SIG-M5 treated with dmso at 0.1 percent for 504 hours (cell line): ENCODE data around the gene RDX.
A peak's percentile ranks its signal among the peaks of the same experiment; 100 is the strongest.
"Not testable (repeated sequence)": the region's sequence is repeated elsewhere in the genome, so short reads cannot be mapped to it uniquely, and the experiment has no call there.

Source experiments
- DNase-seq: peaks from one replicate; lab custom pipeline; 2025; ENCODE audit not compliant: unreplicated experiment; lab: John Stamatoyannopoulos, UW

RDX gene

GRCh38 chr11:110200836-110201235 lies 95.6 kb downstream of the RDX start:
- no peak for DNase-seq

- no peak for DNase-seq
Measured at GRCh38 chr11:110200241-110200640, 96.2 kb downstream of the RDX start.

DNA sequence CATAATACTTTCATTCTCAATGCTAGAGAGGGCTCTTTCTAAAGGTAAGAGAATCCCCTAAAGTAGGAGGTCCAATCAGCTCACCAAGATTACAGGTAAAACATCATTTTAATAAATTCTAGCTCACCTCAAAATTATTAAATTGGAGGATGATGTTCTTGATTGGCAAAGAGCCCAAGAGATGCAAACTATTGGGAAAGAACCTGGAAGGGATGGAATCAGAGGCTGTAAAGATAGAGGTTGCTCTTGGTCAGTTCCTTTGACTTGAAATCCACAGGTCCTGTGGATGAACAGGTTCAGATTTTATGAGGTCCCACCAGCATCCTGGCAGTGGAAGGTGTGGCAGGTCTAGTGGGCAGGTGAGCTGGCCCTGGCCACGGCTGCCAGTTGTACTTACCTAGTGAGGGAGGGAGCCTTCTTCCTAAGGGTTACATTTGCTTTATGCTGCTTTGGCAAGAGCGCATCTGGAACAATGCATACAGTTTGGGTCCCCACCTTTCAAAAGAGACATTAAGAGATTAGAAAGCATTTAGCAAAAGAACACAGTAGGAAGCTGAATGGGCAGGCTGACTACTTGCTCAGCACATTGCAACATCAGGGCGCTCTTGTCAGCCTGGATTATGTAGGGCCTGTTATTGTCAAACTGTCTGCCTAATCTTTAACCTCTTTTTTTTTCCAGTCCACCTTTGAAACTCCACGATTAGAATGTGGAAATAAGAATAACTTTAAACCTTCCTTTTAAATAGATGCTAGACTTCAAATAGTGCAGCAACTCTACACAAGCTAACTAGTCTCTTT lies 97.0 kb downstream of the RDX start:
- DNase-seq, result no peak

GRCh38 chr11:110198031-110198729 lies 98.2 kb downstream of the RDX start:
- no peak for DNase-seq

- no peak for DNase-seq
Measured at GRCh38 chr11:110196884-110197420, 99.5 kb downstream of the RDX start.

DNA sequence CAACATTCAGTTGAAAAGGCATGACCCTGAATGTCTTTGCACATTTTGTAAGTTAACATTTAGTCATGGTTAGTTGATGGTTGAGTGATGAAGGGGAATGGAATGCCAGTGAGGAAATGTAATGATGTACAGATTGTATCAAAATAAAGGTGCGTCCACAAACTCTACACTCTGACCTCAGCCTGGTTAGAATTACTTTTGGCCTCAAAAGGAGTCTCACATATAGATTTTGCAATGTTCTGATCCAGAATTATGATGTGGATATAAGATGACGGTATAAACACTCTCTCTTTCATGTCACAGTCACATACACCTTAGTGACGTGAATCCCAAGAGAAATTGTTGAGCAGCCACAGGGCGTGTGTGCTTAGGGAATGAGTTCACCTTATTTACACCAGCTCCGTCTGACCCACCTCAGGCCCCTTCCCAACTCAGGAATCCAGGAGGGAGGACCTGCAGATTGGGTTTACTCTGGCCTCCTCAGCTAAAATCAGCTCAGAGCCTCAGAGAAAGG lies 100.1 kb downstream of the RDX start:
- DNase-seq, result peak; percentile 13

- not testable (repeated sequence) for DNase-seq
Measured at GRCh38 chr11:110194211-110194766, 102.1 kb downstream of the RDX start.

DNA sequence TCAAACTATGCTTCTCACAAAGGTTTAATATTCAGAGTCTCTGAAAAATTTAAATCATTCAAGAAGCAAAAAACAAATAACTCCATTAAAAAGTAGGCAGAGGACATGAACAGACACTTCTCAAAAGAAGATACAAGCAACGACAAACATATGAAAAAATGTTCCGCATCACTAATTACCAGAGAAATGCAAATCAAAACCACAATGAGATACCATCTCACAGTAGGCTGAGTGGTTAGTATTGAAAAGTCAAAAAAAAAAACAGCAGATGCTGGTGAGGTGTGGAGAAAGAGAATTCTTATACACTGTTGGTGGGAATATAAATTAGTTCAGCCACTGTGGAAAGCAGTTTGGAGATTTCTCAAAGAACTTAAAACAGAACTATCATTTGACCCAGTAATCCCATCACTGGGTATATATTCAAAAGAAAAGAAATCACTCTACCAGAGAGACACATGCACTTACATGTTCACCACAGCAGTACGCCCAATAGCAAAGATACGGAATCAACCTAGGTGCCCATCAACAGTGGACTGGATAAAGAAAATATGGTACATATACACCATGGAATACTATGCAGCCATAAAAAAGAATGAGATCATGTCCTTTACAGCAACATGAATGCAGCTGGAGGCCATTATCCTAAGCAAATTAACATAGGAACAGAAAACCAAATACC lies 103.7 kb downstream of the RDX start:
- DNase-seq, result not testable (repeated sequence)

DNA sequence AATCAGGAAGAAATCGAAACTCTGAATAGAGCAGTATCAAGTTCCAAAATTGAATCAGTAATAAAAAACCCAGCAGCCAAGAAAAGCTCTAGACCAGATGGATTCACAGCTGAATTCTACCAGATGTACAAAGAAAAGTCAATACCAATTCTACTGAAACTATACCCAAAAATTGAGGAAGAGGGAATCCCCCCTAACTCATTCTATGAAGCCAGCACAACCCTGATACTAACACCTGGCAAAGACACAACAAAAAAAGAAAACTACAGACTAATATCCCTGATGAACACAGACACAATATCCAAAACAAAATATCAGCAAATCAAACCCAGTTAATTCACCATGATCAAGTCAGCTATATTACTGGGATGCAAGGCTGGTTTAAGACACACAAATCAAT lies 105.5 kb downstream of the RDX start:
- DNase-seq, result no peak

DNA sequence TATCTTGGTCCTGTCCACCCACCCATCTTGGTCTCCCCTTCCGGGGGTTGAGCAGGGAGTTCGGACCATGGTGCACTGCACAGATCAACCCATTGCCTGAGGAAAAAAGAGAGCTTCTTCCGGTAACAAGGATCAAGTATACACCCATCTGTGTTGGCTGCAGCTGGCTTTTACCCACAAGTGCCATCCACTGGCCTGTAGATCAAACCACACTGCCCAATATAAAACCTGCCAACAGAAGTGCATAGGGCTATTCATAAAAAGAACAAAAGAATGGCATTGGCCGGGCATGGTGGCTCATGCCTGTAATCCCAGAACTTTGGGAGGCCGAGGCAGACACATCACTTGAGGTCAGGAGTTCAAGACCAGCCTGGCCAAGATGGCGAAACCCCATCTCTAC lies 108.7 kb downstream of the RDX start:
- DNase-seq, result no peak

GRCh38 chr11:110186867-110187266 lies 109.5 kb downstream of the RDX start:
- no peak for DNase-seq

DNA sequence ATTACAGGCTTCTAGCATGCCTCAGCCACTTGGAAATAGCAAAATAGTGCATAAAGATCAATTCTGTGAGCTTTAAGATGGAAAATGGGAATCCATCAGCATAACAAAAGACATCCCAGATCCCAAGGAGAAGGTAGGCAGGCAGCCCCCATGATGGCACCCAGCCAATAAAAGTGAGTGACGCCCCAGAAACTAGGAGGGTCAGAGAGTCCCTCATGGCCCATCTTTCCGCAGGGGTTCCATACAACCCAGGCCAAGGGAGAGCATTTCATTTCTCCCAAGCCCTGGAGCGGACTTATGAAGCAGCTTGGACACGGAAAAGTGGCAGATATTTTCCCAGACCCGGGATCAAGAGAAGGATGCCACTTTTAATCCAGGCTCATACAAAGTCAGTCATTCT lies 110.0 kb downstream of the RDX start:
- DNase-seq, result no peak

DNA sequence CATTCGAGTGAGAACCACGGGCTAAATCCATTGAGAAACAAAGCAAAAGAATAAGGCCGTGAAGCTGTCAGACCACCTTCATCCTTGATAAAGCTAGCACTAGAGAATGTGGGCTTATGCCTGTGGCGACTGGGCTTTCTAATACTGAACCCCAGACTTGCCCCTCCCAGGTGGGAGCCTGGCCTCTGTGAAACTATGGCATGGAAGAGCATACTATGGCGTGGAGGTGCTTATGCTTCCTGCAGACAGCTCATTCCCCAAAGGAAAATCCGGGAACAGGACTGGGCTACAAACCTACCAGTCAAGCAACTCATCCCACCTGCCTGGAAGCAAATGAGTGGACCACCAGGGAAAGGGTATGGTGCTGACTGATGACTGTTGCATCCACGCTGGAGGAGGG lies 110.8 kb downstream of the RDX start:
- no peak for DNase-seq

DNA sequence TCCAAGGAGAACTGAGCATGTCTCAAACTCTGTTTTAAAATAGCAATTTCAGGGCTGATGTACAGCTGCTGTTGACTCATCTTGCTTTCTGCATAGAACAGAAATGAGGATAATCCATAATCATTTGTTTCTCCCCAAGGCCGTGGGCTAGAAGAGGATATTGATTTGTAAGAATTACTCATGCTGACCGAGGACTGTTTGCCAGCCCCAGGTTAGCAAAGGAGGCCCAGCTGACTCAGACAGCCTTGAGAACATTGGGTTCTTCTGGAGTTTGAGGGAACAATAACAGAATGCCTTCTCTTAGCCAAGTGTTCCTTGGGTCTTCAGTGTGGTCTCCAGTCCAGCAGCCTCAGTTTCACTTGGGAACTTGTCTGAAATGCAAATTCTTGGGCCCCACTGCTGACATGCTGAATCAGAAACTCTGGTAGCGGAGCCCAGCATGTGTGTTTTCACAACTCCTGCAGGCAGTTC lies 111.3 kb downstream of the RDX start:
- no peak for DNase-seq

GRCh38 chr11:110184456-110184855 lies 112.0 kb downstream of the RDX start:
- DNase-seq, result no peak

DNA sequence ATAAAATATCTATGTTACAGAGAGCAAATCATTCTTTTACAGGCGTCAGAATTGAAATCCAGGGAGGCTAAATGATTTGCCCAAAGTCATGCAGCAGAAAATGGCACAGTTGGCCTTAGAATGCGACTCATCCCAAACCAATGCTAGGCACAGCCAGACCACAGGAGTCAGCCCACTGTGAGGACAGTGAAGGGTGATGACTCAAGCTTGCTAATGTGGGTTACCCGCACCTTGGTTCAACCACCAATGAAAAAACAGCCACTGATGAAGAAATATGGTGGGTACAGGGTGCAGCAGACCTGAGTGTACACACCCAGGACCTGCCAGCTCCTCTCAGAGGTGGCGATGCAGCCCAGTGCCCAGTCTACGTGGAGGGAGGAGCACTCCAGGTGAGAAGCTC lies 113.5 kb downstream of the RDX start:
- no peak for DNase-seq

- DNase-seq, result no peak
Measured at GRCh38 chr11:110179064-110179463, 117.3 kb downstream of the RDX start.

DNA sequence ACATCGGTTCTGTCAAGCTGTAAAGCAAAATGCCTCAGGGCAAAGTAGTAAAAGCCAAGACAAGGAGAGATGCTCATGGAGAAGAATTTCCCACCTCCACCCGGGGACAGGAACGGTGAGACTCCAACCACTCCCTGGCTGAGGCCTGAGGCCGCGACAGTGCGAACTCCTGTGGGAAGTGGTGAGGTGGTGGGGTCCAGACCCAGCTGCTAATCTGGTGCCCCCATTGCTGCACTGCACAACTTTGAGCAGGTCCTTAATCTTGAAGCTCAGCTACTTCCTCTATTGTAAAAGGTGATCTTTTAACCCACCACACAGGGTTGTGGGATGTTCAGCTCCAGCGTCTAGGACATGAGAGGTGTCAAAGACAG lies 119.3 kb downstream of the RDX start:
- no peak for DNase-seq

GRCh38 chr11:110176366-110177085 lies 119.9 kb downstream of the RDX start:
- no peak for DNase-seq

GRCh38 chr11:110174645-110175310 lies 121.6 kb downstream of the RDX start:
- DNase-seq, result no peak
